HUES6 (cell line): Measurements from ENCODE around the gene BANP.
A peak's percentile ranks its signal among the peaks of the same experiment; 100 is the strongest.
"Not testable (repeated sequence)": the region's sequence is repeated elsewhere in the genome, so short reads cannot be mapped to it uniquely, and the experiment has no call there.

Experiments used
- H3K27ac ChIP-seq: 2 replicates; pipeline ENCODE4 v1.7.0; 2013; ENCODE audit warnings: low read depth, mild to moderate bottlenecking, low read length, inconsistent platforms
- H3K27me3 ChIP-seq: 2 replicates; pipeline ENCODE4 v1.6.1; 2013; ENCODE audit warnings: low read length; ENCODE audit not compliant: control insufficient read depth, insufficient read depth
- H3K36me3 ChIP-seq: 2 replicates; pipeline ENCODE4 v1.6.1; 2013; ENCODE audit warnings: low read length; ENCODE audit not compliant: control insufficient read depth, insufficient read depth
- H3K4me1 ChIP-seq: 2 replicates; pipeline ENCODE4 v1.6.1; 2013; ENCODE audit warnings: low read length; ENCODE audit not compliant: control insufficient read depth, insufficient read depth
- H3K4me3 ChIP-seq: 2 replicates; pipeline ENCODE4 v1.5.1; 2013; ENCODE audit warnings: low read depth, low read length
- H3K9ac ChIP-seq: one replicate; pipeline ENCODE4 v1.6.1; 2013; ENCODE audit warnings: mild to moderate bottlenecking, low read length
- H3K9me3 ChIP-seq: 2 replicates; pipeline ENCODE4 v1.6.1; 2013; ENCODE audit warnings: low read depth, low read length; ENCODE audit not compliant: control insufficient read depth, insufficient read depth

The BANP gene

DNA sequence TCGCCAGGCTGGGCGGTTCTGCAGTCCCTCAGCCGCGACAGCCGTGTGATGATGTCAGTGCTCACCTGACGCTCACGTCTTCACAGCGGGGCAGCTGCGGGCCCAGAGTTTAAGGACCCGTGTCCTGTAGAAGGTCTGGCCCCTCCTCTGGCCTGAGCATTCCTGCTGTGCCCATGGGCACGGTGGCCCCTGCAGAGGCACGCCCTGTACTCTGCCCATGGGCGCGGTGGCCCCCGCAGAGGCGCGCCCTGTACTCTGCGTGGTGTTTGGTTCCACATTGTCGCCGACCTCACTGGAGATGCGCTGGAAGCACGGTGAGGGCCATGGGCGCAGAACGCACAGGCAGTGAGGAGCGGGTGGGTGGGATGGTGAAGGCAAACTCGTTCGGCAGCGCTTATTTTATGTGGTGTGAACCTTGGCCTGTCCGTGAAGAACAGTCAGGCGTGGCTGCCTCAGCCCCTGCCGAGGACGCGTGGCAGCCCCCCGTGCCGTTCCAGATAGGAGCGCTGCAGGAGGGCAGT is 122.0 kb downstream of the BANP start:
- no peak overlapping the region for H3K4me3 ChIP-seq
- no peak overlapping the region; the same call in 1 of the 2 replicates for H3K27ac ChIP-seq
- no peak overlapping the region for H3K9ac ChIP-seq
- H3K4me1 ChIP-seq, result no peaks in the 10 kb centered on the region
- H3K9me3 ChIP-seq, result no peaks in the 10 kb centered on the region
- H3K36me3 ChIP-seq, result peaks cover 31% of the 10 kb centered on the region
- H3K27me3 ChIP-seq, result no peaks in the 10 kb centered on the region

- H3K27me3 ChIP-seq, result no peaks in the 10 kb centered on the region
- no peak overlapping the region for H3K4me3 ChIP-seq
- no peak overlapping the region for H3K9ac ChIP-seq
- no peaks in the 10 kb centered on the region for H3K4me1 ChIP-seq
- 0 out of 2 replicates have a peak overlapping the region, but pooled peaks have one; percentile 18 for H3K27ac ChIP-seq
- peaks cover 35% of the 10 kb centered on the region for H3K36me3 ChIP-seq
- no peaks in the 10 kb centered on the region for H3K9me3 ChIP-seq
Observed at GRCh38 chr16:88074041-88074440, 122.8 kb downstream of the BANP start.

DNA sequence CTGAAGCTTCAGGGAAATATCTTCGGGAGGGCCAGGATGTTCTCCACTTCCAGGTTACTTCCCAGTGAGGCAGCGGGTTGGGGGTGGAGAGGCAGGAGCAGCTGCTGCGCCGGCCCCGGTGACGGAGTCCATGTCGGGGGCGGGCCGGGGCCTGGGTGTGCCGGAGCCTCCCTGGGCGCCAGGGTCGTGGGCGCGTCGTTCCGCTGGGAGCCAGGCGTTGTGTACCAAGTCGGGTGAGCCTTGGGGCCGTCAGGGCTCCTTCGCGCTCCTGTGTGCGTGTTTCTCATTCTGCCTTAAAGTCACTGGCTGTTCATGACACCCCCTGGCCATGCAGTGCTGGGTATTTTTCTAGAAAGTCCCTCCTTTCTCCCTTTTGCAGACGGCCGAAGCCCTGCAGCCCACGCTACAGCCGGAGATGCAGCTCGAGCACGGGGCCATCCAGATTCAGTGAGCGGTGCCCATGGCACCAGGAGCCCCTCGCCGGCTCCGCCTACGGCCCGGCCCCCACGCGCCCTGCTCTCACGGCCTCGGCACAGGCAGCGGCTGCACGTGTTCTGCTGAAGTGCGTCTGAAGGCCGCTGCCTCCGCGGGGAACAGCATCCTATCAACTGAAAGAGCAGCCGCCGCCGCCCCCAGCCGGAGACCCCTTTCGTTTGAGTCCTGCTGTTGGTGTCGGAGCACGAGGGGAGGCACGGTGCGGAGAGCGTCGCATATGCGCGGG is 125.1 kb downstream of the BANP start:
- Histone ChIP-seq H3K9ac (no peak overlapping the region), H3K27ac (no peak overlapping the region), H3K9me3 (no peaks in the 10 kb centered on the region), H3K4me3 (no peak overlapping the region), H3K27me3 (no peaks in the 10 kb centered on the region), H3K36me3 (peaks cover 25% of the 10 kb centered on the region), H3K4me1 (no peaks in the 10 kb centered on the region)

- not testable (repeated sequence) for H3K4me1 ChIP-seq, H3K27ac ChIP-seq, H3K9ac ChIP-seq, H3K9me3 ChIP-seq, H3K4me3 ChIP-seq, H3K27me3 ChIP-seq
- H3K36me3 ChIP-seq, result peaks cover 25% of the 10 kb centered on the region
Observed at GRCh38 chr16:88076932-88077320, 125.7 kb downstream of the BANP start.

- Histone ChIP-seq H3K9ac (no peak overlapping the region), H3K27ac (no peak overlapping the region), H3K36me3 (peaks cover 25% of the 10 kb centered on the region), H3K27me3 (no peaks in the 10 kb centered on the region), H3K4me3 (no peak overlapping the region), H3K9me3 (no peaks in the 10 kb centered on the region), H3K4me1 (no peaks in the 10 kb centered on the region)
Observed at GRCh38 chr16:88077328-88078108, 126.3 kb downstream of the BANP start.

DNA sequence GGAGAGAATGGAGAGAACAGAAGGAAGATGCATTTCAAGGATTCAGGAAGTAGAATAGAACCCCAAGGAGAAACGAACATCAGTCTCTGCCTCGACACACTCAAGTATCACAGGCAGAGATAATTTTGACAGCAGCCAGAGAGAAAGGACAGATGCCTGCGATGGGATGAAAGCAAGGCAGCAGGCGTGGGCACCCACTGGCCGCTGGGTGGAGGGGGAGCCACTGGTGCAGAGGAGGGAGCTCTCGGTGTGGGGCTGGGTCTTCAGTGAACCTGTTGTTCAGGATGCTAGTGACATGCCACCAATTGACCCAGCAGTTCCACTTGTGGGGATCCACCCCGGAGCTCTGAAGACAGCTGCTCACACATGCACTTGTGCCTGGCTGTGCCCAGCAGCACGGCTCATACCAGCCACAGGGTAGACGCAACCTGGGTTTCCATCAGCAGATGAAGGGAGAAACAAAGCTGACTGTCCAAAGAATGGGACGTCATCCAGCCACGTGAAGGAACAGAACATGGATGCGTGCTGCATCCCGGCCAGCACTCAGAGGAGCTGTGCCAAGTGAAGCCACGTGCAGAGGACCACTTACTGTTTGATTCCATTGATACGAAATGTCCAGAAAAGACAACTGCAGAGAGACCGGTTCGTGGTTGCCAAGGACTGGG is 127.0 kb downstream of the BANP start:
- Histone ChIP-seq H3K4me3 (no peak overlapping the region), H3K9ac (no peak overlapping the region), H3K27ac (no peak overlapping the region), H3K36me3 (peaks cover 19% of the 10 kb centered on the region), H3K9me3 (no peaks in the 10 kb centered on the region), H3K4me1 (no peaks in the 10 kb centered on the region), H3K27me3 (no peaks in the 10 kb centered on the region)

DNA sequence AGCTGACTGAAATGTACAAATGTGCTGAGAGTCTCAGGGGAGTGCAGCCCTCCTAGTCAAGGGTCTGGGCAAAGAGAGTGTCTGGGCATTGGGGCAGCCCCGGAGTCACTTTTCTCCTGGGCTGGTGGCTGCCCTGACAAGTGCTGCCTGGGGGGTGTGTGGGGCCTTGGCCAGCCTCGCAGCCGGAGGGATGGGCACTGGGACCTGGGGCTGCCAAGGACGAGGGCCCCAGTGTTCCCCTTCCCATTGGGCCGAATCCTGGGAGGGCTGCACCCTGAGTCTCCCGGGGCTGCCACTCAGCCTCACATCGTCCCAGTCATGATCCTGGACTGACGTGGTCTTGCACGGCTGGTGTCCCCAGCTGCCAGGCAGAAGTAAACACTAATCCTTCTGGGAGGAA is 132.3 kb downstream of the BANP start:
- Histone ChIP-seq H3K9ac (no peak overlapping the region), H3K4me3 (no peak overlapping the region), H3K36me3 (peaks cover 1% of the 10 kb centered on the region; the same call in 1 of the 2 replicates), H3K4me1 (no peaks in the 10 kb centered on the region), H3K27ac (no peak overlapping the region), H3K27me3 (no peaks in the 10 kb centered on the region; the same call in 1 of the 2 replicates), H3K9me3 (no peaks in the 10 kb centered on the region)

GRCh38 chr16:88084881-88085280 is 133.6 kb downstream of the BANP start:
- no peaks in the 10 kb centered on the region for H3K9me3 ChIP-seq
- no peak overlapping the region for H3K27ac ChIP-seq
- no peak overlapping the region for H3K4me3 ChIP-seq
- no peak overlapping the region for H3K9ac ChIP-seq
- 0 out of 2 replicates have a peak, but pooled peaks cover 3% of the 10 kb centered on the region for H3K4me1 ChIP-seq
- no peaks in the 10 kb centered on the region for H3K36me3 ChIP-seq
- H3K27me3 ChIP-seq, result peaks cover 4% of the 10 kb centered on the region; the same call in 1 of the 2 replicates

- Histone ChIP-seq H3K9me3 (no peaks in the 10 kb centered on the region), H3K4me3 (no peak overlapping the region), H3K36me3 (no peaks in the 10 kb centered on the region), H3K9ac (no peak overlapping the region), H3K27me3 (peaks cover 5% of the 10 kb centered on the region; the same call in 1 of the 2 replicates), H3K4me1 (peaks cover 9% of the 10 kb centered on the region; the same call in 1 of the 2 replicates), H3K27ac (no peak overlapping the region)
Observed at GRCh38 chr16:88086571-88087516, 135.6 kb downstream of the BANP start.

- Histone ChIP-seq H3K9ac (no peak overlapping the region), H3K27ac (no peak overlapping the region), H3K36me3 (no peaks in the 10 kb centered on the region), H3K27me3 (peaks cover 5% of the 10 kb centered on the region; the same call in 1 of the 2 replicates), H3K4me1 (peaks cover 9% of the 10 kb centered on the region; the same call in 1 of the 2 replicates), H3K4me3 (no peak overlapping the region), H3K9me3 (no peaks in the 10 kb centered on the region)
Observed at GRCh38 chr16:88087517-88087877, 136.3 kb downstream of the BANP start.
